DOHH2 (cell line): ENCODE measurements around the gene ZNF580.

Experiments used
- H3F3A ChIP-seq: fragments of 200-600 bp; sonication (generic), shearing (Covaris generic); 2 replicates; pipeline ENCODE4 v1.6.0; 2016; ENCODE audit warnings: antibody characterized with exemption, mild to moderate bottlenecking; ENCODE audit not compliant: control insufficient read depth, insufficient read depth
- H3K27ac ChIP-seq: fragments of 200-600 bp; sonication (generic); 2 replicates; pipeline ENCODE4 v1.5.1; 2014; ENCODE audit warnings: low read depth, mild to moderate bottlenecking, low read length, moderate library complexity
- H3K27me3 ChIP-seq: fragments of 200-600 bp; sonication (generic); 2 replicates; pipeline ENCODE4 v1.6.1; 2014; ENCODE audit warnings: mild to moderate bottlenecking, low read length, mixed read lengths; ENCODE audit not compliant: control insufficient read depth
- H3K36me3 ChIP-seq: fragments of 200-600 bp; sonication (generic); 2 replicates; pipeline ENCODE4 v1.6.1; 2014; ENCODE audit warnings: mild to moderate bottlenecking, low read length, moderate library complexity, mixed read lengths; ENCODE audit not compliant: control insufficient read depth
- H3K4me1 ChIP-seq: fragments of 200-600 bp; sonication (generic); 2 replicates; pipeline ENCODE4 v1.6.1; 2014; ENCODE audit warnings: mild to moderate bottlenecking, low read length, mixed read lengths; ENCODE audit not compliant: control insufficient read depth
- H3K4me2 ChIP-seq: fragments of 200-600 bp; sonication (generic); 2 replicates; pipeline ENCODE4 v1.6.0; 2014; ENCODE audit warnings: mild to moderate bottlenecking, low read length, moderate library complexity
- H3K4me3 ChIP-seq: fragments of 200-600 bp; sonication (generic); 2 replicates; pipeline ENCODE4 v1.5.1; 2014; ENCODE audit warnings: mild to moderate bottlenecking, low read length, mixed read lengths
- H3K79me2 ChIP-seq: fragments of 200-600 bp; sonication (generic); 2 replicates; pipeline ENCODE4 v1.6.1; 2014; ENCODE audit warnings: mild to moderate bottlenecking, low read length, mixed read lengths; ENCODE audit not compliant: control insufficient read depth
- H3K9me2 ChIP-seq: fragments of 200-600 bp; sonication (generic); replicated peaks from 2 replicates; pipeline ENCODE4 v1.6.1; 2014; ENCODE audit warnings: mild to moderate bottlenecking, low read length, mixed read lengths; ENCODE audit not compliant: control insufficient read depth
- H3K9me3 ChIP-seq: fragments of 200-600 bp; sonication (generic); 2 replicates; pipeline ENCODE4 v1.6.1; 2014; ENCODE audit warnings: antibody characterized with exemption, low read length, mixed read lengths; ENCODE audit not compliant: control insufficient read depth, insufficient read depth
- H4K20me1 ChIP-seq: fragments of 200-600 bp; sonication (generic); 2 replicates; pipeline ENCODE4 v1.6.0; 2014; ENCODE audit warnings: low read depth, mild to moderate bottlenecking, antibody characterized with exemption, low read length, moderate library complexity; ENCODE audit not compliant: control insufficient read depth, insufficient read depth
- EZH2phosphoT487 ChIP-seq: fragments of 200-600 bp; sonication (generic); IDR thresholded peaks from 2 replicates; pipeline ENCODE4 v1.6.1; 2017; ENCODE audit warnings: borderline replicate concordance, mild to moderate bottlenecking, antibody characterized with exemption, low read length, moderate library complexity, mixed read lengths
- TF ChIP-seq, protein P1 (sequence below): fragments of 200-600 bp; sonication (generic); IDR thresholded peaks from one replicate; pipeline ENCODE4 v1.5.1; 2014; ENCODE audit warnings: antibody characterized with exemption, mild to moderate bottlenecking, low read depth, low read length; ENCODE audit not compliant: poor library complexity, severe bottlenecking

ZNF580 gene

DNA sequence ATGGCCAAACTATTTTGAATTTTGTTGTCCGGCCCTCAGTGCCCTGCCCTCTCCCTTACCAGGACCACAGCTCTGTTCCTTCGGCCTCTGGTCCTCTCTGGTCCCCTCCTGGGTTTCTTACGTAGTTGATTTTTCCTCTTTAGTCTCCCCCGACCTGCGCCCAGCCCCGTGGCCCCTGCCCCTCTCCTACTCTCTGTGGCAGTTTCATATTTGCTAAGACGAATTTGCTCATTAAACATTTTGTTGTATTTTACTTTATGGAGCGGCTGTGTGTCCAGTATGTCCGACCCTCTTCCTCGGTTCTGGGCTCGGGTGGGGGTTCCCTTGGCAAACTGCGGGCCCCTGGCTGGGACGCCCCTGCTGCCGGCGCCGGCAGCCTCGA is 33.6 kb downstream of the ZNF580 start:
- Histone ChIP-seq H3K4me1 (peaks cover 66% of the 10 kb centered on the region), H3K36me3 (peaks cover 84% of the 10 kb centered on the region), H3K4me3 (peak overlapping the region; percentile 90), H3K9me2 (no peaks in the 10 kb centered on the region), H3K79me2 (peaks cover 93% of the 10 kb centered on the region), H3K4me2 (peak overlapping the region; percentile 92), H3K27ac (peak overlapping the region; percentile 47), H3K9me3 (no peaks in the 10 kb centered on the region), H4K20me1 (peaks cover 16% of the 10 kb centered on the region), H3K27me3 (no peaks in the 10 kb centered on the region), H3F3A (peaks cover 46% of the 10 kb centered on the region)
- TF ChIP-seq EZH2phosphoT487, result no peak
- TF ChIP-seq, protein P1, sequence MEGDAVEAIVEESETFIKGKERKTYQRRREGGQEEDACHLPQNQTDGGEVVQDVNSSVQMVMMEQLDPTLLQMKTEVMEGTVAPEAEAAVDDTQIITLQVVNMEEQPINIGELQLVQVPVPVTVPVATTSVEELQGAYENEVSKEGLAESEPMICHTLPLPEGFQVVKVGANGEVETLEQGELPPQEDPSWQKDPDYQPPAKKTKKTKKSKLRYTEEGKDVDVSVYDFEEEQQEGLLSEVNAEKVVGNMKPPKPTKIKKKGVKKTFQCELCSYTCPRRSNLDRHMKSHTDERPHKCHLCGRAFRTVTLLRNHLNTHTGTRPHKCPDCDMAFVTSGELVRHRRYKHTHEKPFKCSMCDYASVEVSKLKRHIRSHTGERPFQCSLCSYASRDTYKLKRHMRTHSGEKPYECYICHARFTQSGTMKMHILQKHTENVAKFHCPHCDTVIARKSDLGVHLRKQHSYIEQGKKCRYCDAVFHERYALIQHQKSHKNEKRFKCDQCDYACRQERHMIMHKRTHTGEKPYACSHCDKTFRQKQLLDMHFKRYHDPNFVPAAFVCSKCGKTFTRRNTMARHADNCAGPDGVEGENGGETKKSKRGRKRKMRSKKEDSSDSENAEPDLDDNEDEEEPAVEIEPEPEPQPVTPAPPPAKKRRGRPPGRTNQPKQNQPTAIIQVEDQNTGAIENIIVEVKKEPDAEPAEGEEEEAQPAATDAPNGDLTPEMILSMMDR, result no peak

DNA sequence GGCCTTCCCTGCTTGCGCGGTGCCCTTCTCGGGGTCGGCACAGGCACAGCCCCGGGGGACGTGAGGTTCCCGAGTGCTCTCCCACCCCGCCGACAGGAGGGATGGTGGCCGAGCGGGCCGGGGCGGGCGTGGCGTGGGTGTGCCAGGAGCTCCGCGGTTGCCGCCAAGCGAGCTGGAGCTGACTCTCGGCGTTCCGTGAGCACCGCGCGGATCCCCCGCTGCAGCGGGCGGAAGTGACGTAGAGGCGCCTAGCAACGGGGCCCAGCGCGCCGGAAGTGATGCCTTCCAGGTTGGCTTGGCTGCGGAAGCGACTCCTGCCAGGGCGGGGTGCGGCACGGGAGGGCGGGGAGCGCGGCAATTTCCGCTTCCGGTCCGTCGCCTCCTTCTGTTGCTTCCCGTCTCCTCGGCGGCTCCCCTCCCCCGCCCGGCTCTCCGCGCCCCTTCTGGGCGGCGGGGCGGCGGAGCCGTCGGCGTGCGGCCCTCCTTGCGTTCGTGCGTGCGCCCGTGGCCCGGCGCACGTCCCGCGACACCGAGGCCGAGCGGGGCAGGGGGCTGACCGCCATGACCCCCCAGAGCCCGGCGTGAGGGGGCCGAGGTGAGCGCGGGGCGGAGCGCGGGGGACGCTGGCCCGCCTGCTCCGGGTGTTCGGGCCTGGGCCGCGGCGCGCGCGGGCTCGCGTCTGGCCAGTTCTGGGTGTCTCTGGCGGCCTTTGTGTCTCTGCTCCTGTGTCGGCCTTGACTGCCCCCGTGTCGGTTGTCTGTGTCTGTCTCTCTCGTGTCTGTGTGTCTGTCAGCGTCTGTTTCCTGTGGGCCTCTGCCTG is 34.2 kb downstream of the ZNF580 start, which contains the start of gene EPN1:
Gene EPN1 (plus strand): TSS at position 386 of the 820 bp plus-strand sequence. CDS start 3,402 bp downstream, outside the sequence.
- peak within 1 kb of the TSS; percentile 90 for H3K4me3 ChIP-seq
- H3K9me2 ChIP-seq, result no peaks in the 10 kb centered on the region
- H3K4me1 ChIP-seq, result peaks cover 71% of the 10 kb centered on the region
- peaks cover 84% of the 10 kb centered on the region for H3K36me3 ChIP-seq
- H3K79me2 ChIP-seq, result peaks cover 93% of the 10 kb centered on the region
- H3K9me3 ChIP-seq, result no peaks in the 10 kb centered on the region
- peak within 1 kb of the TSS; percentile 92 for H3K4me2 ChIP-seq
- no peaks in the 10 kb centered on the region for H3K27me3 ChIP-seq
- H4K20me1 ChIP-seq, result peaks cover 16% of the 10 kb centered on the region; the same call in 1 of the 2 replicates
- peaks cover 46% of the 10 kb centered on the region for H3F3A ChIP-seq
- peak within 1 kb of the TSS; percentile 90 for H3K27ac ChIP-seq
- TF ChIP-seq EZH2phosphoT487, result no peak
- TF ChIP-seq, protein P1, result no peak

DNA sequence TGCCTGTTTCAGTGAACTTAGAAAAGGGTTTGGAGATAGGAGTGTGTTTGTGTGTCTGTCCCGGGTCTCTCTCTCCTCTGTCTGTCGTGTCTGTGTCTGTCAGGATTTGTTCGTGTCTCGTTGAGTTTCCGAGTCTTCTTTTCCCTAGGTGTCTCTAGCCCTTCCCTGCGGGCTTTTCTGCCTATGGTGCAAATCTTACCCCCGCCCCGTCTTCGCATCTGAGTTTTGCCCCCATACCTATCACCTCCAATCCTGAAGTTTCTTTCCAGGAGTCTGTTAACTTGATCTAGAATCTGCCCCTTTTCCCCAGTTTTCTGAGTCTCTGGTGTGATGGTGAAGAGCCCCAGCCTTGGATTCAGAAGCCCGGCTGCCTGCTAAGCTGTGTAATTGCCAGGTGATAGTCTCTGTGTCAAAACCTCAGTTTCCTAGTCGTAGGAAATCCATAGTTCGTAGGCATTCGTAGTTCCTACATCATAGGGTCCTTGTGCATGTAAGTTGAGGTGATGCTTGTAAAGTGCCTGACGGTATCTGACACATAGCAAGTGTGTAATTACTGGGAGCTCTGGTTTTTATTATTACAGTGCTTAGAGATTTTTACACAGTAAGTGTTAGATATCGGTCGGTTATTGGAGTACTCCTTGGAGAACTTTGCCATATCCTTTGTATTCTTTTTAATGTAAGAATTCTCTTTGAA is 35.0 kb downstream of the ZNF580 start:
- Histone ChIP-seq H3F3A (peaks cover 45% of the 10 kb centered on the region), H3K9me2 (no peaks in the 10 kb centered on the region), H3K9me3 (no peaks in the 10 kb centered on the region), H3K27ac (peak overlapping the region; percentile 90), H3K27me3 (no peaks in the 10 kb centered on the region), H3K4me3 (peak overlapping the region; percentile 90), H4K20me1 (peaks cover 16% of the 10 kb centered on the region; the same call in 1 of the 2 replicates), H3K4me1 (peaks cover 63% of the 10 kb centered on the region), H3K4me2 (peak overlapping the region; percentile 92), H3K79me2 (peaks cover 93% of the 10 kb centered on the region), H3K36me3 (peaks cover 84% of the 10 kb centered on the region)
- TF ChIP-seq EZH2phosphoT487, result no peak
- TF ChIP-seq, protein P1, result no peak
